Aorta (tissue), 5 donors: Measurements from ENCODE around the gene FADS2. TPM values are rescaled to one million over a fixed set of nuclear protein-coding genes. Genes with fewer than 3 reads are reported as not detected.

Source experiments
- ATAC-seq: fragments of 200-7000 bp; cut with Tn5 transposase; one replicate; pipeline ENCODE4 v1.9.1; 2022; ENCODE audit warnings: moderate library complexity; ENCODE audit not compliant: low FRiP score
- DNase-seq, 2 donors: peaks; one replicate each; pipeline ENCODE4 v3.0.0-alpha.2; 2020
- H3K27ac ChIP-seq, 2 donors: one replicate each; pipeline ENCODE4 v1.5.1; 2013; ENCODE audit warnings: low read length in 2 of 2, mild to moderate bottlenecking in 2 of 2, moderate library complexity in 2 of 2, control low read depth in 1 of 2, inconsistent platforms in 1 of 2, low read depth in 1 of 2
- H3K27me3 ChIP-seq, 2 donors: one replicate each; pipeline ENCODE4 v1.6.1; 2013; ENCODE audit warnings: control low read depth in 1 of 2, low read length in 1 of 2, mild to moderate bottlenecking in 1 of 2, moderate library complexity in 1 of 2; ENCODE audit not compliant: insufficient read depth in 2 of 2, control insufficient read depth in 1 of 2
- H3K36me3 ChIP-seq, 2 donors: one replicate each; pipeline ENCODE4 v1.6.1; 2013; ENCODE audit warnings: control low read depth in 1 of 2, low read length in 1 of 2, mild to moderate bottlenecking in 1 of 2; ENCODE audit not compliant: insufficient read depth in 2 of 2, control insufficient read depth in 1 of 2
- H3K4me1 ChIP-seq, 2 donors: one replicate each; pipeline ENCODE4 v1.6.1; 2013; ENCODE audit warnings: low read length in 2 of 2, control low read depth in 1 of 2, mild to moderate bottlenecking in 1 of 2, moderate library complexity in 1 of 2; ENCODE audit not compliant: insufficient read depth in 2 of 2, control insufficient read depth in 1 of 2
- H3K4me3 ChIP-seq, 2 donors: one replicate each; pipeline ENCODE4 v1.5.1; 2013; ENCODE audit warnings: low read length in 2 of 2, control low read depth in 1 of 2, mild to moderate bottlenecking in 1 of 2
- H3K9me3 ChIP-seq: one replicate; pipeline ENCODE4 v1.6.1; 2013; ENCODE audit warnings: mild to moderate bottlenecking, low read length; ENCODE audit not compliant: control insufficient read depth
- WGBS, 2 donors: extraction: QIAGEN DNeasy Blood & Tissue Kit; methylation state at CpG; one replicate each; pipeline ENCODE4 v1.1.7; 2013; 5-methylcytosine and 5-hydroxymethylcytosine counted together
- intact Hi-C, 2 donors: fragments of 100-400 bp; cut with DNase I; formaldehyde crosslinking; loops; one replicate each; pipeline versions ENCODE4 v1.14.2 to v1.15.0; 2022
- polyA plus RNA-seq, 2 donors: library from polyadenylated mRNA; stranded (reverse); fragments of 200-250 nt; gene quantifications; one replicate each; pipeline ENCODE4 v1.2.3, GENCODE V29; 2013
- total RNA-seq, 2 donors: library from RNA; stranded (reverse); fragmentation: NEBNext Ultra II Directional; extraction: Animal tissue kit (Norgen Biotek cat#: 25700); gene quantifications; one replicate each; pipeline ENCODE4 v1.2.1, GENCODE V29; 2021
- donor health status: healthy with polysubstance abuse.
- donor health status: Bipolar disorder and iron deficiency.
- donor health status: DM: no; HTN: no; CAD: no.
- donor health status: DM: no; HTN: no; CAD: no.
- donor health status: DM: yes; HTN: yes; CAD: no.

The FADS2 gene
- total and polyA plus RNA-seq, 4 donors, result 38.2 to 167 (median 80.5) TPM

DNA sequence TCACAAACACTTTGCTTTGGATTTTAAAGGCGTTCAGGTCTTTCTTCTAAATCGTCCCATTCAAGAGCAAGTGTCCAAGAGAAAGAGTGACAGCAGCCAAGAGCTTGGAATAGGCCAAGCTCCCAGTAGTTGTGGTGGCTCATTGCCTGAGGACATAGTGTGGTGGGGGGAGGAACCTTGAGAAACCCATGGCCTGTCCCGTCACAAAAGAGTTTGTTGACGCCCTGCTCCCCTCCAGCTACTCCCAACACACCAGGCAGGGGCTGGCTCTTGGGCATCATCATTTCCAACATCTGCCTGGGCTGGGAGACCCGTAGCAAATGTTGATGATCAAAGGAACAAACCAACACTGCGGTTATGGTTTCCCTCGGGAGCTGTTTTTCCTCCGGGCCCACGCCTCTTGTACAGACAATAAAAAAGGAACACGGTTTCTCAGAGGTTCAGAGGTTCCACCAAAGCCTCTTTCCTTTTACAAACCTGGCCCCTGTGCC is 42.5 kb downstream of the FADS2 start:
- H3K27ac ChIP-seq, result peak overlapping the region in 1 of 2 donors; percentile 49
- H3K4me3 ChIP-seq, result no peak overlapping the region
- no peaks in the 10 kb centered on the region for H3K36me3 ChIP-seq
- H3K4me1 ChIP-seq, result no peaks in the 10 kb centered on the region
- no peaks in the 10 kb centered on the region for H3K9me3 ChIP-seq
- intact Hi-C loops, result loop anchor here in 1 of 2 donors (1.0 to 5.0 kb wide), 3 partner anchors 28 to 77 kb away; no protein-coding TSS in a partner anchor
- no peaks in the 10 kb centered on the region for H3K27me3 ChIP-seq
- WGBS, 2 donors, result 6 to 7% methylated on average over 10 of the region's 10 CpGs
- DNase-seq (no peak), ATAC-seq (no peak)

DNA sequence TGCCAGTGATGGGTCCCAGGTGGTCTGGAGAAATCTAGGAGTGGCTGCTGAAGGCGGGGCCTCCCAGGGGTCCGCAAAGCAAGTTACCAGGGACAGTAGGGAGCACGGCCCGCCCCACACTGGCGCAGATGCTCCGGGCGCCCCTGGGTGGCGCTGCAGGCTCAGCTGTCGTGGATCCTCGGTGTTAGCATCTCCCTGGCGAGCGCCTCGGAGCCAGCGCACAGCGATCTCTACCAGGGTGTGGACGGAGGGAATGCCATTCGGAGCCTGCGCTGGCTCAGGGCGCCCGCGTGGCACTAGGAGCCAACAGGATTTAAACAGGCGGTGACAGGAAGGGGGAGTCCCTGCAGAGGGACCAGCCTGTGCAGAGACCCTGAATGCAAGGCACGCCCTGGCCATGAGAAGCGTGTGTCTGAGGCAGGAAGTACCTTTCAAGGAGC is 43.1 kb downstream of the FADS2 start:
- Histone ChIP-seq H3K9me3 (no peaks in the 10 kb centered on the region), H3K27me3 (no peaks in the 10 kb centered on the region), H3K4me1 (no peaks in the 10 kb centered on the region), H3K27ac (peak overlapping the region in 1 of 2 donors; percentile 49), H3K36me3 (no peaks in the 10 kb centered on the region), H3K4me3 (no peak overlapping the region)
- DNase-seq, result peak; percentile 90 to 95
- peak; percentile 92 for ATAC-seq
- 1 to 3% methylated on average over 24 of the region's 24 CpGs for whole genome bisulfite sequencing, 2 donors
- intact Hi-C loops, result loop anchor here in 1 of 2 donors (2.0 to 5.0 kb wide), 2 partner anchors 28 to 74 kb away; no protein-coding TSS in a partner anchor

DNA sequence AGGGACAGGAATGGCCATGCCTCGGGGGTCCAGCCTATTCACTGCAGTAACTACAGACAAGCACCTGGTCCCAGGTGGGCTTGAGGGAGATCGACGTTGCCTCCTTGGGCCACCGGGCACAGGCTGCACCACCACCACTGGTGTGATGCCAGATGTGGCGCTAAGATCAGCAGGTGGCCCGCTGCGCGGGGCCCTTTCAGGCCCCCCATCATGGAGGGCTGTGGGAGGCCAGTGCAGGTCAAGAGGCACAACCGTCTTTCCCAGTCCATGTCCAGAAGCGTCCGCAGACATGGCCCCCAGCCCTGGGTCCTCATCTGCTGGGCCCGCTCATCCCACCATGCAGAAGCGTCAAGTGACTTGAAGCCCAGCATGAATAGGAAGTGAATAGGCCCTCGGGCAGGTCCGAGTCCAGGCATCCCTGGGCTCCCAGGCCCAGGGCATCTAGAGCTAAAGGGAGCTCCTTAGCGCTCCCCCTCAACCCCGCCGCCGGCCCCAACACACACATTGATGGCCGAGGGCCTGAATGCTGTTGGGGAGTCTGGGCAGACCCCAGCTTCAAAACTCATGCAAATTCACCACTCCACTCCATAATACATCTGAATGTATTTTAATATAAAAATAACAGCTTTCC is 45.0 kb downstream of the FADS2 start:
- 90 to 92% methylated on average over 20 of the region's 20 CpGs for WGBS, 2 donors
- Histone ChIP-seq H3K36me3 (no peaks in the 10 kb centered on the region), H3K27me3 (no peaks in the 10 kb centered on the region), H3K9me3 (no peaks in the 10 kb centered on the region), H3K27ac (no peak overlapping the region), H3K4me3 (no peak overlapping the region), H3K4me1 (no peaks in the 10 kb centered on the region)
- intact Hi-C loops, result loop anchor here in 1 of 2 donors (5.0 kb wide), 1 partner anchor 76 kb away; no protein-coding TSS in a partner anchor
- DNase-seq (peak in 1 of 2 donors; percentile 72), ATAC-seq (no peak)

DNA sequence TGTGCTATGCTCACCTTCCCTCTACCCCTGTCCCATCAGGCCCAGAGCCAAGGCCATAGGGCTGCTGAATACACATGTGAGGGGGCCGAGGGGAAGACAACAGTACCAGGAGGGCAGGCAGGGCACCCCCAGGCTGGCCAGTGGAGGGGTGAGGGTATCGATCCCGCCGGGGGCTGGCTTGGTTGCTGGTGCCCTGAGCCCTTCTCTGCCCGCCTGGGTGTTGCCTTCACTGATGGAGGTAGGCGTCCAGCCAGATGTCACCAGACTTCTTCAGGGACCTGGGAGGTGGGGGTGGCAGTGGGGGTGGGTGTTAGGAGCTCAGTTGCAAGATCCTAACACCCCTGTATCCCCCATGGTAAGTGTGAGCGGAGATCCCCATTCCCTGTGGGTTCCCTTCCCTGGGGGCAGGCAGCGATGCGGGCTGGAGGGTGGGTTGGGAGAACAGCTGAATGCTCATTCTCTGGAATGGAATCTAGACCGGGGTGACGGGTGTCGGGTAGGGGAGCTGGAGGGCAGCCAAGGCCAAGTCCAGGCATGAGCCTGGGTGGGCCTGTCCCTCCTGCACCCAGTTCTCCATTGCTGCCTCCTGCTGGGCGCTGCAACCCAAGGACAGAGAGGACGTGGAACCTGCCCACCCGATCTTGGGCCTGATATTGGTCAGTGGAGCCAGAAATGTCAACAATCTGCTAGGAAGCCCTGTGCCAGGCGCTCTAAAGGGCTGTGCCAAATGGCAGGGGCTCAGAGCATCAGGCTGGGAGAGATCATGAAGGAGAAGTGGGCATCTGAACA is 45.7 kb downstream of the FADS2 start:
- 60 to 62% methylated on average over 16 of the region's 16 CpGs for WGBS, 2 donors
- DNase-seq, result peak in 1 of 2 donors; percentile 76
- H3K36me3 ChIP-seq, result peaks cover 0 to 4% of the 10 kb centered on the region in 2 donors

DNA sequence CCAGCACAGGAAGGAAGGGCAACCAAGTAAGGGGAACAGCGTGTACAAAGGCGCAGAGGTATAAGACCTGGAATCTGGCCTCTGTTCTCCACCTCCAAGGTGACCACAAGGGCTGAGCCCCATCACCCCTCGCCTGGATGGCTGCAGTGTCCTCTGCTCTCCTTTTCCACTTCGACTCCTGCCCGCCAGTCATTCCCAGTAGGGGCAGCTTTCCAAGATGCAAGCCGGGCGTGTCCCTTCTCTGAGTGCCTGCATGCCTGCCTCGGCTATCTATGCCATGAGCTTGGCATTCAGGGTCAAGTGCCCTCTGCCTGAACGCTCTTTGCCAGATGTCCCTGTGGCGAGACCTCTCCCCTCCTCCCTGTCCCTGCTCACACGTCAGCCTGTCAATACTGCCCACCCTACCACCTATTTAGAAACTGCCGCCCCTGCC is 46.3 kb downstream of the FADS2 start:
- H3K36me3 ChIP-seq, result peaks cover 0 to 4% of the 10 kb centered on the region in 2 donors
- intact Hi-C loops, result loop anchor here in 1 of 2 donors (5.0 kb wide), 1 partner anchor 77 kb away; no protein-coding TSS in a partner anchor
- H3K27me3 ChIP-seq, result no peaks in the 10 kb centered on the region
- H3K4me3 ChIP-seq, result no peak overlapping the region
- DNase-seq (peak in 1 of 2 donors; percentile 73), ATAC-seq (no peak)
- H3K9me3 ChIP-seq, result no peaks in the 10 kb centered on the region
- H3K4me1 ChIP-seq, result no peaks in the 10 kb centered on the region
- peak overlapping the region in 1 of 2 donors; percentile 1 for H3K27ac ChIP-seq
- 31 to 35% methylated on average over 12 of the region's 12 CpGs for WGBS, 2 donors

More for the DNA sequence above, 45.7 kb downstream of the FADS2 start:
- H3K4me1 ChIP-seq, result no peaks in the 10 kb centered on the region
- H3K4me3 ChIP-seq, result no peak overlapping the region
- intact Hi-C loops, result loop anchor here in 1 of 2 donors (5.0 kb wide), 1 partner anchor 76 kb away; no protein-coding TSS in a partner anchor
- ATAC-seq, result no peak
- H3K27me3 ChIP-seq, result no peaks in the 10 kb centered on the region
- no peaks in the 10 kb centered on the region for H3K9me3 ChIP-seq
- H3K27ac ChIP-seq, result peak overlapping the region in 1 of 2 donors; percentile 1

DNA sequence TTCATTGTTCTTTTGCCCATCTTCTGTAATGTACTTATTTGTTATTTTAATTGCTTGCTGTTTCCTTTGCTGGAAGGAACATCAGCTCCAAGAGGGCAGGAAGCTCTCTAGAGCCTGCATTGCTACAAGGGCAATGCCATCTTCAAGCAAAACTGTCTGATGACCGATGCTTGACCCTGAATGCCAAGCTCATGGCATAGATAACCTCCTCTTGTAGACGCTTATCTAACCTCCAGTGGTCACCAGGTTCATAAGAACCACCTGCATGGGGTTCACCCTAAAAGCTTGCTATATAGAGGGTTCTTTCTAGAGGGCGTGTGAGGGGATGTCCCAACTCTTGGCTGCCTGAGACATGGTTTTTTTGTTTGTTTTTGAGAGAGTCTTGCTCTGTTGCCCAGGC is 46.8 kb downstream of the FADS2 start:
- H3K36me3 ChIP-seq, result peaks cover 0 to 4% of the 10 kb centered on the region in 2 donors
- H3K9me3 ChIP-seq, result no peaks in the 10 kb centered on the region
- H3K4me1 ChIP-seq, result no peaks in the 10 kb centered on the region
- no peak overlapping the region for H3K27ac ChIP-seq
- no peaks in the 10 kb centered on the region for H3K27me3 ChIP-seq
- DNase-seq (no peak), ATAC-seq (no peak)
- no peak overlapping the region for H3K4me3 ChIP-seq
- intact Hi-C loops, result loop anchor here in 1 of 2 donors (5.0 kb wide), 1 partner anchor 78 kb away; no protein-coding TSS in a partner anchor
- WGBS, 2 donors, result 82 to 87% methylated on average over 3 of the region's 3 CpGs

DNA sequence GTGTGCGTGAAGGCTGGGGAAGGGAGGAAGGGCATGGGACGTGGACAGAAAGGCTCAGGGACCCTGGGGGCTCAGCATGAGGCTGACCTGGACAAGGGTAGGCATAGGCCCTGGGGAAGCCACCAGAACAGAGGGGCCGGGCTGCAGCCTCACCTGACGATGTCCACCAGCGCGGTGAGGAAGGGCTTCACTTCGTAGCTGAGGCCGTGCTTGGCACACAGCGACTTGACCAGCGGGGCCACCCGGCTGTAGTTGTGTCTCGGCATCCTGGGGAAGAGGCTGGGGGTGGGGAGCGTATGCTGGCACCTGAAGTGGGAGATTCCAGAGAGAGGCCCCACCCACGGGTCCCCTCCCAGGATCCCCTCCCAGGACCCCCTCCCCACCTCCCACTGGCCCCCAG is 47.6 kb downstream of the FADS2 start:
- peaks cover 0 to 4% of the 10 kb centered on the region in 2 donors for H3K36me3 ChIP-seq

DNA sequence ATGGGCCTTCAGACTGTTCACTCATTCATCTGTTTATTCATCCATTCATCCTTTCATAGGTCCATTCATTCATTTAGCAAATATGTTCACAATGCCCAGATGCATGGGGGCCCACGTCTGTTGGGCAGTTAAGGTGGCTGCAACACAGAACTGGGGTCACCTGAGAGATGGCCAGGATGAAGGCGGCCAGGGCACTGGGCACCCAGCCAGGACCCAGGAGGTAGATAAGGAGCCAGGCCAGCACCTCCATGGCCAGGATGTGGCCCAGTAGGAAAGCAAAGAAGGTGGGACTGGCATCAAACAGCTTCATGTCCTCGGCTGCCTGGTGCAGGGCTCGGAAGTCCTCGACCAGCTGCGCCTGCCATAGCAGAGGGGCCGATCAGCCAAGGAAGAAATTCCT is 51.1 kb downstream of the FADS2 start:
- Histone ChIP-seq H3K36me3 (peaks cover 0 to 4% of the 10 kb centered on the region in 2 donors), H3K4me1 (no peaks in the 10 kb centered on the region), H3K27ac (no peak overlapping the region), H3K27me3 (no peaks in the 10 kb centered on the region), H3K4me3 (no peak overlapping the region), H3K9me3 (no peaks in the 10 kb centered on the region)
- DNase-seq, result no peak
- ATAC-seq, result no peak
- intact Hi-C loops, result no loop called here
- 59 to 74% methylated on average over 7 of the region's 7 CpGs for WGBS, 2 donors

More for the DNA sequence above, 47.6 kb downstream of the FADS2 start:
- intact Hi-C loops, result no loop called here
- H3K27me3 ChIP-seq, result no peaks in the 10 kb centered on the region
- H3K4me1 ChIP-seq, result no peaks in the 10 kb centered on the region
- no peak for DNase-seq
- WGBS, 2 donors, result 93 to 96% methylated on average over 12 to 14 of the region's 14 CpGs
- no peak for ATAC-seq
- H3K27ac ChIP-seq, result no peak overlapping the region
- H3K4me3 ChIP-seq, result no peak overlapping the region
- H3K9me3 ChIP-seq, result no peaks in the 10 kb centered on the region
